A549 (cell line): ENCODE data around the gene CDAN1. TPM values are rescaled to one million over a fixed set of nuclear protein-coding genes. Genes with fewer than 3 reads are reported as not detected.

Experiments
- ATAC-seq, 2 experiments: fragments of 200-7000 bp in 1 of 2; fragments of >200 bp in 1 of 2; cut with Nextera tagmentation in 1 of 2; cut with Tn5 transposase in 1 of 2; 3 replicates each; pipeline versions ENCODE4 v1.8.0 to v1.9.1; 2018 to 2020; ENCODE audit warnings: mild to moderate bottlenecking in 1 of 2, moderate library complexity in 1 of 2
- CTCF ChIA-PET: fragments of 300-600 bp; sonication (Branson Sonifier 250); formaldehyde crosslinking; extraction: SDS; loops from one replicate; lab custom pipeline; 2021; ENCODE audit warnings: antibody characterized with exemption, inconsistent platforms; lab: Yijun Ruan, JAX
- POLR2A ChIA-PET: fragments of 350-600 bp; formaldehyde crosslinking; extraction: SDS; loops from one replicate; lab custom pipeline; 2021; ENCODE audit warnings: antibody characterized with exemption, inconsistent platforms; lab: Yijun Ruan, JAX
- DNase-seq, 2 experiments: peaks; one replicate each; pipeline versions ENCODE4 v3.0.0 to v3.0.0-alpha.2; 2011 to 2016; ENCODE audit warnings: low read depth in 1 of 2, low spot score in 1 of 2
- FAIRE-seq: peaks from 2 replicates; lab custom pipeline; 2011; peaks lifted over from hg19 to GRCh38; lab: Jason Lieb, UNC
- H3K27ac ChIP-seq, 2 experiments: fragments of >200 bp; sonication (Bioruptor Twin); formaldehyde crosslinking; 3 replicates each; pipeline ENCODE4 v1.5.1; 2016 to 2017
- H3K4me1 ChIP-seq: fragments of >200 bp; sonication (Bioruptor Twin); formaldehyde crosslinking; 3 replicates; pipeline ENCODE4 v1.6.1; 2016
- H3K4me2 ChIP-seq: fragments of >200 bp; sonication (Bioruptor Twin); formaldehyde crosslinking; 3 replicates; pipeline ENCODE4 v1.6.1; 2016
- H3K4me3 ChIP-seq: fragments of >200 bp; sonication (Bioruptor Twin); formaldehyde crosslinking; 3 replicates; pipeline ENCODE4 v1.5.1; 2016
- H3K9me3 ChIP-seq: fragments of >200 bp; sonication (Bioruptor Twin); formaldehyde crosslinking; 3 replicates; pipeline ENCODE4 v1.6.1; 2016
- CBX2 ChIP-seq: fragments of 200-600 bp; sonication (generic); IDR thresholded peaks from 2 replicates; pipeline ENCODE4 v1.6.1; 2016; ENCODE audit warnings: low read depth, mild to moderate bottlenecking, borderline replicate concordance
- ELK1 ChIP-seq: fragments of 150-350 bp; IDR thresholded peaks from 2 replicates; pipeline ENCODE4 v1.6.1; 2014; ENCODE audit warnings: low read depth, mild to moderate bottlenecking, low read length
- EP300 ChIP-seq, 2 experiments: fragments of >200 bp; sonication (Bioruptor Twin); formaldehyde crosslinking; IDR thresholded peaks; 2 replicates in 1 of 2; 3 replicates in 1 of 2; pipeline ENCODE4 v1.6.1; 2016 to 2017
- ESRRA ChIP-seq: fragments of 150-350 bp; IDR thresholded peaks from 2 replicates; pipeline ENCODE4 v1.6.1; 2014; ENCODE audit warnings: mild to moderate bottlenecking, low read length, borderline replicate concordance
- HES2 ChIP-seq: fragments of >200 bp; sonication (Bioruptor Twin); formaldehyde crosslinking; IDR thresholded peaks from 2 replicates; pipeline ENCODE4 v1.6.1; 2016
- HMGXB4 ChIP-seq: fragments of 250-450 bp; sonication (Bioruptor Pico); IDR thresholded peaks from 2 replicates; pipeline ENCODE4 v1.5.0; 2021; ENCODE audit warnings: mild to moderate bottlenecking, moderate library complexity, borderline replicate concordance
- MAFK ChIP-seq: fragments of 450-650 bp; IDR thresholded peaks from 2 replicates; pipeline ENCODE4 v1.6.1; 2014; ENCODE audit not compliant: partially characterized antibody
- MYC ChIP-seq: IDR thresholded peaks from 2 replicates; pipeline ENCODE4 v1.6.1; 2012; ENCODE audit warnings: mild to moderate bottlenecking, inconsistent platforms, low read length, improper control_type of control experiment, borderline replicate concordance
- NPAS2 ChIP-seq: fragments of 250-450 bp; sonication (Bioruptor Pico); IDR thresholded peaks from 2 replicates; pipeline ENCODE4 v1.8.0; 2022; ENCODE audit warnings: mild to moderate bottlenecking, moderate library complexity, borderline replicate concordance
- RAD21 ChIP-seq, 2 experiments: fragments of >200 bp in 1 of 2; sonication (Bioruptor Twin) in 1 of 2; formaldehyde crosslinking in 1 of 2; IDR thresholded peaks in 1 of 2; conservative IDR thresholded peaks in 1 of 2; 2 replicates in 1 of 2; 3 replicates in 1 of 2; pipeline ENCODE4 v1.6.1; 2012 to 2018; ENCODE audit warnings: inconsistent platforms in 1 of 2
- SMC3 ChIP-seq: fragments of >200 bp; sonication (Bioruptor Twin); formaldehyde crosslinking; IDR thresholded peaks from 3 replicates; pipeline ENCODE4 v1.6.1; 2018; ENCODE audit warnings: inconsistent platforms
- TP53 ChIP-seq: fragments of 250-450 bp; sonication (Bioruptor Pico); IDR thresholded peaks from 2 replicates; pipeline ENCODE4 v1.5.0; 2021; ENCODE audit warnings: mild to moderate bottlenecking, moderate library complexity
- WGBS: methylation state at CpG from one replicate; pipeline ENCODE4 v1.1.6; 2017; ENCODE audit errors: missing lambda C conversion rate; 5-methylcytosine and 5-hydroxymethylcytosine counted together
- polyA plus RNA-seq, 4 experiments: library from polyadenylated mRNA; depleted of rRNA in 3 of 4; stranded (reverse); fragments of >200 nt; fragmentation: RNase III in 1 of 4; extraction: RNeasy Plus Mini Kit Qiagen cat#74134 plus additional on column Dnase treatment in 1 of 4; gene quantifications; 2 replicates in 3 of 4; 3 replicates in 1 of 4; pipeline ENCODE4 v1.2.3, GENCODE V29; 2011 to 2017
- TF ChIP-seq, protein P1 (sequence below): fragments of >200 bp; sonication (Bioruptor Twin); formaldehyde crosslinking; IDR thresholded peaks from 3 replicates; pipeline ENCODE4 v1.5.1; 2016

The CDAN1 gene
- polyA plus RNA-seq, 2 of the 4 experiments (the other 2 are of a cell fraction): 2.9 to 6.9 TPM

- ATAC-seq (no peak), DNase-seq (no peak), FAIRE-seq (no peak)
- H3K4me2 ChIP-seq: no peak overlapping the region
- ChIA-PET POLR2A (no interaction called here), CTCF (interaction anchor here (0.6 to 2.4 kb wide), 5 partner anchors 28 to 581 kb away, joined by 3 to 8 read pairs (median 6); no protein-coding TSS in a partner anchor)
- no peak overlapping the region for H3K4me3 ChIP-seq
- H3K9me3 ChIP-seq: peaks cover 5% of the 10 kb centered on the region; the same call in 1 of the 3 replicates
- 97% methylated on average over 5 of the region's 5 CpGs for WGBS
- peaks cover 18% of the 10 kb centered on the region for H3K4me1 ChIP-seq
- TF ChIP-seq CBX2: no peak
- no peak for TF ChIP-seq SMC3
- no peak for TF ChIP-seq HMGXB4
- no peak for TF ChIP-seq HES2
- TF ChIP-seq MAFK: no peak
- H3K27ac ChIP-seq: no peak overlapping the region
Measured at GRCh38 chr15:42705336-42705735, 31.6 kb downstream of the CDAN1 start.

DNA sequence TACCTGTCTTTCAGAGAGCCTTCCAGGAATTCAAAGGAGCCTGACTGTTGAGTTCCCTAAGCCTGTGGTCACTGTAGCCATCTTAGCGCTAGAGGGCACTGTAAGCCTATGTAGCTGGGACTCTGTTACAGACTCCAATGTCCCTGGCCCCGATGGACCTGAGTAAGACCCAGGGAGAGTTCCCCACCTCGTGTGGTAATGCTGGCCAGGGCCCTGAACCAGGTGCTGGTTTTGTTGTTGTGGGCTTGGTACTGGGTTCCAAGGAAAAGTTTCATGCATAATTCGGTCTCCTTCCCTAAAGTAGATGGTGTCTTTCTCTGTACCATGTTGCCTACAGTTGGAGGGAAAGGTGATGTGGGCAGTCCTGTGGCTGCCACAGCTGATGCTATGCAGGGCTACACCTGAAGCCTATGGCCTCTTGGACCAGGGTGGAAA is 32.4 kb downstream of the CDAN1 start:
- ATAC-seq: peak; percentile 97 to 99
- CTCF ChIA-PET: interaction anchor here (1.0 to 2.4 kb wide), 6 partner anchors 28 to 582 kb away, joined by 3 to 8 read pairs (median 6); no protein-coding TSS in a partner anchor
- 50% methylated on average over 2 of the region's 4 CpGs for WGBS

GRCh38 chr15:42696626-42697025 is 40.3 kb downstream of the CDAN1 start:
- FAIRE-seq: no peak
- ATAC-seq: no peak
- POLR2A ChIA-PET: no interaction called here

More for the DNA sequence above, 32.4 kb downstream of the CDAN1 start:
- POLR2A ChIA-PET: no interaction called here
- no peak overlapping the region for H3K4me2 ChIP-seq
- peaks cover 5% of the 10 kb centered on the region; the same call in 1 of the 3 replicates for H3K9me3 ChIP-seq
- TF ChIP-seq EP300 (IDR thresholded peaks at IDR 0.05) (no peak), NPAS2 (CRISPR knock-in tag) (no peak), TP53 (no peak), ELK1 (no peak), SMC3 (peak; percentile 52), RAD21 (conservative IDR thresholded peaks at IDR 0.05 in 1 of 2, IDR thresholded peaks at IDR 0.05 in 1 of 2) (peak; percentile 71 to 77), MYC (no peak)
- TF ChIP-seq, protein P1, sequence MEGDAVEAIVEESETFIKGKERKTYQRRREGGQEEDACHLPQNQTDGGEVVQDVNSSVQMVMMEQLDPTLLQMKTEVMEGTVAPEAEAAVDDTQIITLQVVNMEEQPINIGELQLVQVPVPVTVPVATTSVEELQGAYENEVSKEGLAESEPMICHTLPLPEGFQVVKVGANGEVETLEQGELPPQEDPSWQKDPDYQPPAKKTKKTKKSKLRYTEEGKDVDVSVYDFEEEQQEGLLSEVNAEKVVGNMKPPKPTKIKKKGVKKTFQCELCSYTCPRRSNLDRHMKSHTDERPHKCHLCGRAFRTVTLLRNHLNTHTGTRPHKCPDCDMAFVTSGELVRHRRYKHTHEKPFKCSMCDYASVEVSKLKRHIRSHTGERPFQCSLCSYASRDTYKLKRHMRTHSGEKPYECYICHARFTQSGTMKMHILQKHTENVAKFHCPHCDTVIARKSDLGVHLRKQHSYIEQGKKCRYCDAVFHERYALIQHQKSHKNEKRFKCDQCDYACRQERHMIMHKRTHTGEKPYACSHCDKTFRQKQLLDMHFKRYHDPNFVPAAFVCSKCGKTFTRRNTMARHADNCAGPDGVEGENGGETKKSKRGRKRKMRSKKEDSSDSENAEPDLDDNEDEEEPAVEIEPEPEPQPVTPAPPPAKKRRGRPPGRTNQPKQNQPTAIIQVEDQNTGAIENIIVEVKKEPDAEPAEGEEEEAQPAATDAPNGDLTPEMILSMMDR: peak; percentile 66
- no peak overlapping the region for H3K4me3 ChIP-seq
- no peak overlapping the region for H3K27ac ChIP-seq
- DNase-seq (peak; percentile 57 to 66), FAIRE-seq (no peak)
- H3K4me1 ChIP-seq: peaks cover 18% of the 10 kb centered on the region

More at GRCh38 chr15:42696626-42697025, 40.3 kb downstream of the CDAN1 start:
- no peak overlapping the region for H3K4me2 ChIP-seq
- H3K4me1 ChIP-seq: no peaks in the 10 kb centered on the region
- 63% methylated on average over 5 of the region's 5 CpGs for WGBS
- H3K4me3 ChIP-seq: no peak overlapping the region
- TF ChIP-seq ESRRA: no peak
- DNase-seq: no peak
- CTCF ChIA-PET: no interaction called here
- H3K27ac ChIP-seq: no peak overlapping the region
- H3K9me3 ChIP-seq: peaks cover 5% of the 10 kb centered on the region; the same call in 1 of the 3 replicates
